NAMALWA (cell line): ENCODE data around the gene GARIN5B.
"Not testable (repeated sequence)": the region's sequence is repeated elsewhere in the genome, so short reads cannot be mapped to it uniquely, and the experiment has no call there.

Experiments
- DNase-seq: peaks from one replicate; pipeline ENCODE4 v3.0.0-alpha.2; 2015; ENCODE audit warnings: low spot score

The GARIN5B gene

GRCh38 chr19:55348317-55349034, 14.6 kb downstream of the GARIN5B start:
- DNase-seq: no peak

GRCh38 chr19:55347442-55348009, 15.5 kb downstream of the GARIN5B start:
- DNase-seq: no peak

GRCh38 chr19:55346725-55347441, 16.2 kb downstream of the GARIN5B start:
- no peak for DNase-seq

GRCh38 chr19:55345818-55346724, 17.0 kb downstream of the GARIN5B start:
- DNase-seq: no peak

- no peak for DNase-seq
Measured at GRCh38 chr19:55345101-55345817, 17.8 kb downstream of the GARIN5B start.

GRCh38 chr19:55344444-55344843, 18.6 kb downstream of the GARIN5B start:
- no peak for DNase-seq

GRCh38 chr19:55341595-55342531, 21.2 kb downstream of the GARIN5B start:
- no peak for DNase-seq

- DNase-seq: peak; percentile 31
Measured at GRCh38 chr19:55341171-55341588, 21.9 kb downstream of the GARIN5B start.

- no peak for DNase-seq
Measured at GRCh38 chr19:55340784-55341147, 22.3 kb downstream of the GARIN5B start.

GRCh38 chr19:55339889-55340783, 22.9 kb downstream of the GARIN5B start:
- DNase-seq: peak; percentile 33

- peak; percentile 100 for DNase-seq
Measured at GRCh38 chr19:55339105-55339888, 23.8 kb downstream of the GARIN5B start, which contains the start of gene KMT5C. KMT5C (plus strand) TSS chr19:55339876; CDS start chr19:55341937, 2,061 bp downstream.

- DNase-seq: no peak
Measured at GRCh38 chr19:55336101-55336500, 27.0 kb downstream of the GARIN5B start.

GRCh38 chr19:55333870-55334269, 29.2 kb downstream of the GARIN5B start:
- DNase-seq: no peak

GRCh38 chr19:55329791-55330190, 33.3 kb downstream of the GARIN5B start:
- not testable (repeated sequence) for DNase-seq

GRCh38 chr19:55328774-55329318, 34.2 kb downstream of the GARIN5B start:
- peak; percentile 60 for DNase-seq

- DNase-seq: no peak
Measured at GRCh38 chr19:55325172-55325571, 37.9 kb downstream of the GARIN5B start, which contains the start of gene TMEM150B. TMEM150B (minus strand) TSS chr19:55325341; CDS start chr19:55321036, 4,305 bp downstream.

- no peak for DNase-seq
Measured at GRCh38 chr19:55324662-55325061, 38.4 kb downstream of the GARIN5B start.
